22Rv1 (cell line): ENCODE data around the gene TRERF1.

ENCODE experiments used
- ZFX ChIP-seq: fragments of 450-650 bp; IDR thresholded peaks from 2 replicates; pipeline ENCODE4 v1.6.1; 2017; ENCODE audit warnings: antibody characterized with exemption, borderline replicate concordance
- TF ChIP-seq, protein P1 (sequence below): fragments of 450-650 bp; IDR thresholded peaks from 2 replicates; pipeline ENCODE4 v1.5.1; 2017; ENCODE audit warnings: mild to moderate bottlenecking

DNA sequence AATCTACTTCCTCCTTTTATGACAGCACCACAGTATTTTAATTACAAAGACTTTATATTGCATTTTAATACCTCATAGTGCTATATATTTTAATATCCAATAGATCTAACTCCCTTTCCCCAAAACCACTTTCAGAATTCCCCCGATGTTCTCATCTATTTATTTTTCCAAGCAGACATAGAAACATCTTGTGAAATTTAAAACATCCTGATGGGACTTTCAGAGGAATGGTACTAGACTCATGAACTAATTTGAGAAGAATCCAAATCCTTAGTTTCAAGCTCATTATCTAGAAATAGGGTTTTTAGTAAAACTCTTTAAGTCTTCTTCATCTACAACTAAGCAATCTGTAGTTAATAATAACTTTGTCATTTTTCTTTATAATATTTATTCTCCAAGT is 97.0 kb downstream of the TRERF1 start:
- TF ChIP-seq, protein P1, sequence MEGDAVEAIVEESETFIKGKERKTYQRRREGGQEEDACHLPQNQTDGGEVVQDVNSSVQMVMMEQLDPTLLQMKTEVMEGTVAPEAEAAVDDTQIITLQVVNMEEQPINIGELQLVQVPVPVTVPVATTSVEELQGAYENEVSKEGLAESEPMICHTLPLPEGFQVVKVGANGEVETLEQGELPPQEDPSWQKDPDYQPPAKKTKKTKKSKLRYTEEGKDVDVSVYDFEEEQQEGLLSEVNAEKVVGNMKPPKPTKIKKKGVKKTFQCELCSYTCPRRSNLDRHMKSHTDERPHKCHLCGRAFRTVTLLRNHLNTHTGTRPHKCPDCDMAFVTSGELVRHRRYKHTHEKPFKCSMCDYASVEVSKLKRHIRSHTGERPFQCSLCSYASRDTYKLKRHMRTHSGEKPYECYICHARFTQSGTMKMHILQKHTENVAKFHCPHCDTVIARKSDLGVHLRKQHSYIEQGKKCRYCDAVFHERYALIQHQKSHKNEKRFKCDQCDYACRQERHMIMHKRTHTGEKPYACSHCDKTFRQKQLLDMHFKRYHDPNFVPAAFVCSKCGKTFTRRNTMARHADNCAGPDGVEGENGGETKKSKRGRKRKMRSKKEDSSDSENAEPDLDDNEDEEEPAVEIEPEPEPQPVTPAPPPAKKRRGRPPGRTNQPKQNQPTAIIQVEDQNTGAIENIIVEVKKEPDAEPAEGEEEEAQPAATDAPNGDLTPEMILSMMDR: no peak
- no peak for TF ChIP-seq ZFX
